GOT3 (cell line): ENCODE data around the gene ZNF669.
"Not testable (repeated sequence)": the region's sequence is repeated elsewhere in the genome, so short reads cannot be mapped to it uniquely, and the experiment has no call there.

Experiments
- DNase-seq: peaks from one replicate; lab custom pipeline; 2025; ENCODE audit warnings: mixed read lengths; lab: John Stamatoyannopoulos, UW

ZNF669 gene

GRCh38 chr1:247103859-247104591 is at the start of gene ZNF669:
Gene ZNF669, minus strand, starts transcription at chr1:247104356. Its CDS starts 157 bp downstream, at chr1:247104199.
- DNase-seq: peak; percentile 85

- DNase-seq: no peak
Observed at GRCh38 chr1:247147781-247148180, 43.6 kb upstream of the ZNF669 start.

GRCh38 chr1:247147120-247147519 is 43.0 kb upstream of the ZNF669 start:
- DNase-seq: not testable (repeated sequence)

- DNase-seq: no peak
Observed at GRCh38 chr1:247146671-247147070, 42.5 kb upstream of the ZNF669 start.

GRCh38 chr1:247145279-247145678 is 41.1 kb upstream of the ZNF669 start:
- DNase-seq: no peak

GRCh38 chr1:247139557-247139956 is 35.4 kb upstream of the ZNF669 start:
- not testable (repeated sequence) for DNase-seq

- no peak for DNase-seq
Observed at GRCh38 chr1:247131236-247131635, 27.1 kb upstream of the ZNF669 start.

GRCh38 chr1:247127519-247128282 is 23.5 kb upstream of the ZNF669 start:
- DNase-seq: not testable (repeated sequence)

- not testable (repeated sequence) for DNase-seq
Observed at GRCh38 chr1:247126601-247127000, 22.4 kb upstream of the ZNF669 start.

- DNase-seq: not testable (repeated sequence)
Observed at GRCh38 chr1:247126166-247126565, 22.0 kb upstream of the ZNF669 start.

- no peak for DNase-seq
Observed at GRCh38 chr1:247121382-247121781, 17.2 kb upstream of the ZNF669 start.

GRCh38 chr1:247120408-247120668 is 16.2 kb upstream of the ZNF669 start:
- DNase-seq: not testable (repeated sequence)

GRCh38 chr1:247119600-247120407 is 15.6 kb upstream of the ZNF669 start:
- no peak for DNase-seq

GRCh38 chr1:247118946-247119446 is 14.8 kb upstream of the ZNF669 start:
- DNase-seq: no peak

- DNase-seq: no peak
Observed at GRCh38 chr1:247115545-247115944, 11.4 kb upstream of the ZNF669 start.

GRCh38 chr1:247115141-247115510 is 11.0 kb upstream of the ZNF669 start:
- no peak for DNase-seq

GRCh38 chr1:247114351-247115140 is 10.4 kb upstream of the ZNF669 start:
- DNase-seq: no peak

GRCh38 chr1:247113733-247114271 is 9.6 kb upstream of the ZNF669 start:
- no peak for DNase-seq

GRCh38 chr1:247113094-247113497 is 8.9 kb upstream of the ZNF669 start:
- no peak for DNase-seq

GRCh38 chr1:247112479-247112781 is 8.3 kb upstream of the ZNF669 start:
- no peak for DNase-seq

GRCh38 chr1:247111700-247112478 is 7.7 kb upstream of the ZNF669 start:
- DNase-seq: no peak
